ENCODE data around the gene C10orf67.

C10orf67 gene

GRCh38 chr10:23174074-23174976 is 170.3 kb downstream of the C10orf67 start:
- no peak overlapping the region for H3K27ac ChIP-seq
- TF ChIP-seq ZFX (IDR thresholded peaks at IDR 0.05; ENCODE audit: borderline replicate concordance), result no peak
- TF ChIP-seq, protein P1, sequence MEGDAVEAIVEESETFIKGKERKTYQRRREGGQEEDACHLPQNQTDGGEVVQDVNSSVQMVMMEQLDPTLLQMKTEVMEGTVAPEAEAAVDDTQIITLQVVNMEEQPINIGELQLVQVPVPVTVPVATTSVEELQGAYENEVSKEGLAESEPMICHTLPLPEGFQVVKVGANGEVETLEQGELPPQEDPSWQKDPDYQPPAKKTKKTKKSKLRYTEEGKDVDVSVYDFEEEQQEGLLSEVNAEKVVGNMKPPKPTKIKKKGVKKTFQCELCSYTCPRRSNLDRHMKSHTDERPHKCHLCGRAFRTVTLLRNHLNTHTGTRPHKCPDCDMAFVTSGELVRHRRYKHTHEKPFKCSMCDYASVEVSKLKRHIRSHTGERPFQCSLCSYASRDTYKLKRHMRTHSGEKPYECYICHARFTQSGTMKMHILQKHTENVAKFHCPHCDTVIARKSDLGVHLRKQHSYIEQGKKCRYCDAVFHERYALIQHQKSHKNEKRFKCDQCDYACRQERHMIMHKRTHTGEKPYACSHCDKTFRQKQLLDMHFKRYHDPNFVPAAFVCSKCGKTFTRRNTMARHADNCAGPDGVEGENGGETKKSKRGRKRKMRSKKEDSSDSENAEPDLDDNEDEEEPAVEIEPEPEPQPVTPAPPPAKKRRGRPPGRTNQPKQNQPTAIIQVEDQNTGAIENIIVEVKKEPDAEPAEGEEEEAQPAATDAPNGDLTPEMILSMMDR (IDR thresholded peaks at IDR 0.05), result no peak

DNA sequence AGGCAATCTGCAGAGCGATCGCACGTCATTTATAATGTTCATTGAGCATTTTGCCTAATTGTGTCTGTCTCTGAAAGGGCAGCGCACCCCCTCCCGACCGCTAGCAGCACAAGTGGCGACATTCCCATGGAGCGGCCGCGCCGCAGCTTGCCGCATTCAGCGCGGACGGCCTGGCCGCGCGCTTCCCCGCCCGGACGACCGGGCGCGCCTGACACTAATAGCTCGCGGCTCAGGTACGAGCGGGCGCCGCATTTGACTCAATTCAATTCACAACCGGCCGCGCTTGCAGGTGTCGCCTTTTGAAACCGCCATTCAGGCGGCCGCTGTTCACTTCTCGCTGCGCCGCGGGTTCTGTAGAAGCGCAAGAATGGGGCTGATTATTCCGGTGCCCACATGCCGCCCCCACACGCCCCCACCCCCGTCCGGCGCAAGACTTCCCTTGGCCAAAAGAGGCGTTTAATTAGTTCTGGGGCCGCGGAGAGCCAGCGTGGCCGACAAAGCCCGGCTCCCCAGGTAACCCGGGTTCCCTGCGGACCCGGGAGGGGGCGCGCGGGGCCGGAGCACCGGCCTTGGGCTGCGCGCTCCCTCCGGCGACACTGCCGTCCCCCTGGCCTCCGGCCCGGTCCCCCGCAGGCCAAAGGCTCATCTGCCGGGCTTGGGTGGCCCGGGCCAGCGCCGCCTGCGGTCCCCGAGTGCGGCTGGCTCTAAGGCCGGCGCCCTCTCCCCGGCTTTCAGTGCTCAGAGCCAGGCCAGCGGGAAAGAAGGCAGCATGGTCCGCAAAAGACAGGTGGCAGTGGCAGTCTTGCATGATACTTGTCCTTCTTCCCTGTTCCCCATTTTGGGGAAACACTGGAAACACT is 171.2 kb downstream of the C10orf67 start:
- TF ChIP-seq, protein P1 (IDR thresholded peaks at IDR 0.05), result peak; percentile 35
- no peak for TF ChIP-seq ZFX (IDR thresholded peaks at IDR 0.05; ENCODE audit: borderline replicate concordance)
- H3K27ac ChIP-seq, result no peak overlapping the region

- no peak for TF ChIP-seq ZFX (IDR thresholded peaks at IDR 0.05; ENCODE audit: borderline replicate concordance)
- TF ChIP-seq, protein P1 (IDR thresholded peaks at IDR 0.05), result no peak
- H3K27ac ChIP-seq, result no peak overlapping the region
Observed at GRCh38 chr10:23172429-23173213, 172.0 kb downstream of the C10orf67 start.

DNA sequence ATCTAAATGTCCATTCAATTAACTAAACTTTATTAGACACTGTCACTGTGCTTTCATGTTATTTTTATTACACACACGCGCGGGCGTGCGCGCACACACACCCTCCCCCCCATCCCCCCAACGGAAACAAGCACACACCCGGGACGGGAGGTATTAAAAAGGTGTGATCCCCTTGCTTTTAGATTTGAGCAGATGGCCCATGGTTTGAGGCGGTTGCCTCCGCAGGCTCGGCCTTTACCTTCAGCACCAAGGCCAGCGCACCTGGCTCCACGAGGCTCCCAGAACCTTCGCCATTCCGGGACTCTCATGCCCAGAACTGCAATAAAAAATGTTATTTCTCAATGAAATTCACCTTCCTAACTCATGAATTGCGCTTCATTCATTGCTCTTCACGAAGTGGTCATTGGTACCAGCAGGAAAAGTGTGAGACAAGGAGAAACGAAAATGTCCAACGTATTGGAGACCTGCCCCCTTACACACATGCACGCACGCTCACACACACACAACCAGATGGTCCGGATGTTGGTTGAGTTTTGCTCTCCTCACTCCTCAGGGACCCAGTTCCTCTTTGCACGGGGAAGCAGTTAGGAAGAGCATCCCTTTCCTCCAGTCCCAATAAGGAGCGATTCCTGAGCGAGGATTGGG is 173.2 kb downstream of the C10orf67 start:
- H3K27ac ChIP-seq, result no peak overlapping the region
- TF ChIP-seq ZFX (IDR thresholded peaks at IDR 0.05; ENCODE audit: borderline replicate concordance), result no peak
- TF ChIP-seq, protein P1 (IDR thresholded peaks at IDR 0.05), result no peak

DNA sequence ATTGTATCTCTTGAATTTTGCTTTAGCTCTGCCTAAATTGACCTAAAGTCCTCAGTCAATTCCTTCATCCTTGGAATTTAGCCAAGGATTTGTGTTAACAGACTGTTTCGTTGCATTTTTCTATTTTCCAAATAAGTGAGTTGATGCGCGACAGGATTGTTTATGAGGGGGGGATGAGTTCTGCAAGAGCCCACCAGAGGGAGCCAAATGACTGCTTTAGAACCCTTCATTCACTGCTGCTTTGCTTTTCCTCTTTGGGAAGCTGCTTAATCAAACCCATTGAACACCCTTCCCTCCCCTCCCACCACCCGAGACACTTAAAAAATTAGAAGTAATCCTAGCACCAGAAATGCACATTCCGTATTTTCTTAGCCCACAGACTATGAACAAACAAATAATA is 186.2 kb downstream of the C10orf67 start:
- H3K27ac ChIP-seq, result no peak overlapping the region
- no peak for TF ChIP-seq ZFX (IDR thresholded peaks at IDR 0.05; ENCODE audit: borderline replicate concordance)
- TF ChIP-seq, protein P1 (IDR thresholded peaks at IDR 0.05), result peak; percentile 85

GRCh38 chr10:23157691-23158369 is 186.8 kb downstream of the C10orf67 start:
- no peak overlapping the region for H3K27ac ChIP-seq
- TF ChIP-seq, protein P1 (IDR thresholded peaks at IDR 0.05), result no peak
- TF ChIP-seq ZFX (IDR thresholded peaks at IDR 0.05; ENCODE audit: borderline replicate concordance), result no peak
